H1 (cell line): ENCODE data around the gene IPO11. TPM values are rescaled to one million over a fixed set of nuclear protein-coding genes. Genes with fewer than 3 reads are reported as not detected.

Experiments used
- CTCF ChIA-PET: fragments of 300-600 bp; sonication (Branson Sonifier 250); formaldehyde crosslinking; loops from one replicate; lab custom pipeline; 2021; ENCODE audit not compliant: partially characterized antibody; lab: Charles Lee
- POLR2A ChIA-PET: fragments of 300-600 bp; sonication (Branson Sonifier 250); formaldehyde crosslinking; loops from one replicate; lab custom pipeline; 2021; ENCODE audit warnings: inconsistent platforms; ENCODE audit not compliant: partially characterized antibody; lab: Charles Lee
- DNase-seq, 2 experiments: peaks; one replicate each; pipeline versions ENCODE4 v3.0.0 to v3.0.0-alpha.2; 2010 to 2022; ENCODE audit warnings: low spot score in 2 of 2, low read depth in 1 of 2, mixed read lengths in 1 of 2
- FAIRE-seq: peaks from 2 replicates; lab custom pipeline; 2011; peaks lifted over from hg19 to GRCh38; lab: Jason Lieb, UNC
- H2AFZ ChIP-seq: 2 replicates; pipeline ENCODE4 v1.8.1; 2012; ENCODE audit warnings: low read length, inconsistent platforms
- H2AK5ac ChIP-seq: 2 replicates; pipeline ENCODE4 v1.6.1; 2013; ENCODE audit warnings: low read depth, low read length
- H2BK120ac ChIP-seq: replicated peaks from 2 replicates; pipeline ENCODE3; 2013; ENCODE audit warnings: low read depth, low read length, inconsistent platforms
- H2BK12ac ChIP-seq: 2 replicates; pipeline ENCODE4 v1.6.1; 2013; ENCODE audit warnings: low read depth, low read length
- H2BK15ac ChIP-seq: 2 replicates; pipeline ENCODE4 v1.6.1; 2013; ENCODE audit warnings: low read length
- H2BK20ac ChIP-seq: 2 replicates; pipeline ENCODE4 v1.6.1; 2013; ENCODE audit warnings: low read length
- H2BK5ac ChIP-seq: 2 replicates; pipeline ENCODE4 v1.6.1; 2013; ENCODE audit warnings: low read depth, low read length
- H3K14ac ChIP-seq: 2 replicates; pipeline ENCODE4 v1.6.1; 2013; ENCODE audit warnings: inconsistent platforms; ENCODE audit not compliant: insufficient read length
- H3K18ac ChIP-seq: 2 replicates; pipeline ENCODE4 v1.6.1; 2013; ENCODE audit warnings: low read length; ENCODE audit errors: extremely low read depth
- H3K23ac ChIP-seq: 2 replicates; pipeline ENCODE4 v1.6.1; 2013; ENCODE audit warnings: inconsistent platforms; ENCODE audit not compliant: insufficient read length
- H3K23me2 ChIP-seq: 2 replicates; pipeline ENCODE4 v1.6.1; 2013; ENCODE audit warnings: low read depth, low read length
- H3K27ac ChIP-seq: 2 replicates; pipeline ENCODE4 v1.6.1; 2011; ENCODE audit warnings: low read depth, low read length, inconsistent platforms
- H3K27me3 ChIP-seq, 4 experiments: replicated peaks in 1 of 4; 1 replicate in 1 of 4; 2 replicates in 3 of 4; pipeline versions ENCODE4 v1.6.1 to v1.8.1; 2011 to 2013; ENCODE audit warnings: low read length in 3 of 4, mild to moderate bottlenecking in 3 of 4, inconsistent platforms in 2 of 4, mixed read lengths in 2 of 4, moderate library complexity in 1 of 4; ENCODE audit not compliant: control insufficient read depth in 3 of 4, insufficient read depth in 3 of 4; ENCODE audit errors: extremely low read depth in 1 of 4
- H3K36me3 ChIP-seq, 4 experiments: 2 replicates each; pipeline versions ENCODE4 v1.6.1 to v1.8.1; 2011 to 2013; ENCODE audit warnings: mild to moderate bottlenecking in 4 of 4, low read length in 3 of 4, moderate library complexity in 2 of 4, control low read depth in 1 of 4, inconsistent platforms in 1 of 4; ENCODE audit not compliant: insufficient read depth in 4 of 4, control insufficient read depth in 2 of 4
- H3K4ac ChIP-seq: replicated peaks from 2 replicates; pipeline ENCODE3; 2013; ENCODE audit warnings: low read length, low read depth, mixed read lengths, inconsistent platforms; ENCODE audit not compliant: insufficient read length
- H3K4me1 ChIP-seq, 4 experiments: replicated peaks in 1 of 4; 1 replicate in 1 of 4; 2 replicates in 3 of 4; pipeline versions ENCODE4 v1.6.1 to v1.8.1; 2011 to 2013; ENCODE audit warnings: low read length in 3 of 4, inconsistent platforms in 2 of 4, mixed read lengths in 1 of 4; ENCODE audit not compliant: insufficient read depth in 4 of 4, control insufficient read depth in 3 of 4
- H3K4me2 ChIP-seq, 2 experiments: 2 replicates each; pipeline versions ENCODE4 v1.6.1 to v1.8.1; 2011 to 2013; ENCODE audit warnings: low read depth in 2 of 2, low read length in 2 of 2, control low read depth in 1 of 2, inconsistent platforms in 1 of 2, mild to moderate bottlenecking in 1 of 2; ENCODE audit not compliant: insufficient read depth in 1 of 2
- H3K4me3 ChIP-seq, 4 experiments: fragments of 200-600, 300-600 bp in 1 of 4; sonication (generic), shearing (Covaris generic), sonication (Bioruptor Twin) in 1 of 4; 2 replicates each; pipeline versions ENCODE4 v1.5.1 to v1.8.1; 2011 to 2016; ENCODE audit warnings: low read length in 4 of 4, low read depth in 3 of 4, control low read depth in 2 of 4, inconsistent platforms in 2 of 4, mild to moderate bottlenecking in 2 of 4, mixed read lengths in 1 of 4, moderate library complexity in 1 of 4; ENCODE audit not compliant: insufficient read depth in 2 of 4; ENCODE audit errors: extremely low read depth in 1 of 4
- H3K56ac ChIP-seq: replicated peaks from 2 replicates; pipeline ENCODE3; 2013; ENCODE audit warnings: low read depth, mild to moderate bottlenecking, mixed read lengths, low read length, inconsistent platforms; ENCODE audit not compliant: insufficient read length
- H3K79me1 ChIP-seq: 2 replicates; pipeline ENCODE4 v1.6.1; 2013; ENCODE audit warnings: low read depth, low read length, control low read depth
- H3K79me2 ChIP-seq, 2 experiments: 2 replicates each; pipeline versions ENCODE4 v1.6.1 to v1.8.1; 2012 to 2013; ENCODE audit warnings: low read length in 2 of 2, mild to moderate bottlenecking in 2 of 2, inconsistent platforms in 1 of 2; ENCODE audit not compliant: insufficient read depth in 2 of 2, control insufficient read depth in 1 of 2
- H3K9ac ChIP-seq, 4 experiments: replicated peaks in 1 of 4; 1 replicate in 1 of 4; 2 replicates in 3 of 4; pipeline versions ENCODE4 v1.6.1 to v1.8.1; 2011 to 2013; ENCODE audit warnings: low read depth in 3 of 4, low read length in 3 of 4, control low read depth in 2 of 4, mild to moderate bottlenecking in 2 of 4, moderate library complexity in 2 of 4, inconsistent platforms in 1 of 4; ENCODE audit errors: extremely low read depth in 1 of 4
- H3K9me3 ChIP-seq, 2 experiments: 2 replicates each; pipeline versions ENCODE4 v1.6.1 to v1.8.1; 2012 to 2013; ENCODE audit warnings: mild to moderate bottlenecking in 2 of 2, moderate library complexity in 2 of 2, control low read depth in 1 of 2, inconsistent platforms in 1 of 2, low read depth in 1 of 2, low read length in 1 of 2, mixed read lengths in 1 of 2; ENCODE audit not compliant: insufficient read depth in 2 of 2
- H4K20me1 ChIP-seq, 2 experiments: replicated peaks in 1 of 2; 2 replicates each; pipeline versions ENCODE3 to v1.8.1; 2011 to 2013; ENCODE audit warnings: inconsistent platforms in 2 of 2, low read length in 2 of 2, mild to moderate bottlenecking in 1 of 2; ENCODE audit not compliant: insufficient read depth in 2 of 2, control insufficient read depth in 1 of 2
- H4K5ac ChIP-seq: 2 replicates; pipeline ENCODE4 v1.6.1; 2013; ENCODE audit warnings: low read length, low read depth, mixed read lengths, inconsistent platforms; ENCODE audit not compliant: insufficient read length
- H4K8ac ChIP-seq: 2 replicates; pipeline ENCODE4 v1.8.0; 2013; ENCODE audit warnings: mild to moderate bottlenecking, moderate library complexity, low read length, inconsistent platforms; ENCODE audit not compliant: insufficient read depth; ENCODE audit errors: extremely low read depth
- H4K91ac ChIP-seq: replicated peaks from 2 replicates; pipeline ENCODE3; 2013; ENCODE audit warnings: low read length, mixed read lengths, inconsistent platforms; ENCODE audit not compliant: insufficient read length
- BCL11A ChIP-seq, 2 experiments: IDR thresholded peaks; one replicate each; pipeline ENCODE4 v1.6.1; 2011; ENCODE audit warnings: low read depth in 2 of 2, low read length in 2 of 2, mild to moderate bottlenecking in 2 of 2
- JUND ChIP-seq: IDR thresholded peaks from 2 replicates; pipeline ENCODE4 v1.6.1; 2011; ENCODE audit warnings: mild to moderate bottlenecking, improper control_type of control experiment, low read length
- SP4 ChIP-seq: IDR thresholded peaks from 2 replicates; pipeline ENCODE4 v1.6.1; 2012; ENCODE audit warnings: low read length, inconsistent platforms
- SRF ChIP-seq: IDR thresholded peaks from 2 replicates; pipeline ENCODE4 v1.6.1; 2011; ENCODE audit warnings: mild to moderate bottlenecking, low read depth, low read length, moderate library complexity
- TEAD4 ChIP-seq: IDR thresholded peaks from 2 replicates; pipeline ENCODE4 v1.6.1; 2012; ENCODE audit warnings: low read depth, low read length, inconsistent platforms, mixed read lengths
- WGBS, 2 experiments: shearing (Covaris generic) in 1 of 2; methylation state at CpG; one replicate each; pipeline versions ENCODE4 v1.1.6 to v1.1.7; 2013 to 2015; ENCODE audit warnings: low lambda C conversion rate in 2 of 2, mixed read lengths in 2 of 2, inconsistent platforms in 1 of 2, low coverage in 1 of 2, missing lambda C conversion rate in 1 of 2; ENCODE audit not compliant: insufficient replicate concordance in 2 of 2, insufficient coverage in 1 of 2, insufficient read length in 1 of 2; ENCODE audit errors: extremely low coverage in 1 of 2, missing lambda C conversion rate in 1 of 2; 5-methylcytosine and 5-hydroxymethylcytosine counted together
- polyA plus RNA-seq, 7 experiments: library from polyadenylated mRNA; depleted of rRNA in 3 of 7; stranded (reverse) in 5 of 7; unstranded in 2 of 7; fragments of >200 nt in 5 of 7; fragments of 200-250 nt in 2 of 7; gene quantifications; 1 replicate in 5 of 7; 2 replicates in 1 of 7; 4 replicates in 1 of 7; pipeline versions ENCODE4 v1.2.1 to v1.2.3, GENCODE V29; 2011 to 2013; ENCODE audit warnings: missing spikeins in 2 of 7, mixed read lengths in 2 of 7
- total RNA-seq: library from RNA; stranded (reverse); fragmentation: NEBNext Ultra II Directional; extraction: Animal tissue kit (Norgen Biotek cat#: 25700); gene quantifications from 2 replicates; pipeline ENCODE4 v1.2.1, GENCODE V29; 2021
- TF ChIP-seq, protein P1 (sequence below): IDR thresholded peaks from 2 replicates; pipeline ENCODE4 v1.6.1; 2011; ENCODE audit warnings: low read depth, mild to moderate bottlenecking, low read length; ENCODE audit not compliant: insufficient read depth

IPO11 gene
- total and polyA plus RNA-seq, 2 of the 8 experiments (the other 6 are each of a cell fraction or from before 2014, with no cell fraction given): 23.6 to 64.4 TPM

DNA sequence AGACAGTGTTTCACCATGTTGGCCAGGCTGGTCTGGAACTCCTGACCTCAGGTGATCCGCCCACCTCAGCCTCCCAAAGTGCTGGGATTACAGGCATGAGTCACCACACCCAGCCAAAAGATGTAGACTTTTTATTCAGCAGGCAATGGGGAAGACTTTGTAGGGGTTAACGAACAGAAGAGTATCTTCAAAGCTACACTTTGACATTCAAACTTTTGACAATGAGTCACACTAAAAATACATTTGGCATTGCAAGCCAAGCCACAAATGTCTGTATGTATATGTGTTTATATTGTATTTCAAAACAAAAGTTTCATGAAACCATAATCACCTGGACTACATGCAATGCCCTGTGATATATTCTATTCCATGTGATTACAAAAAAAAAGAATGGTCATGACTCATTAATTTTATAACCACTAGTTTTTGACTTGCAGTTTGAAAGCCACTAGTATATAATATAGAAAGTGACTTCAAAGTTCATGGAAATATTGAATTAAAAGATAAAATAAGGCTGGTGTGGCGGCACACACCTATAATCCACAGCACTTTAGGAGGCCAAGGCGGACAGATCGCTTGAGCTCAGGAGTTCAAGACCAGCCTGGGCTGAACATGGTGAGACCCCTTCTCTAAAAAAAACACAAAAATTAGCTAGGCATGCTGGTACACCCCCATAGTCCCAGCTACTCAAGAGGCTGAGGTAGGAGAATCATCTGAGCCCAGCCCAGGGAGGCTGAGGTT lies 17.2 kb upstream of the IPO11 start:
- Histone ChIP-seq H4K91ac (no peak overlapping the region), H3K4me1 (no peaks in the 10 kb centered on the region), H3K4me2 (no peak overlapping the region), H2BK20ac (no peak overlapping the region), H3K27me3 (no peaks in the 10 kb centered on the region), H3K4ac (no peak overlapping the region), H3K79me2 (no peaks in the 10 kb centered on the region), H3K9me3 (no peaks in the 10 kb centered on the region), H2BK5ac (no peak overlapping the region), H2BK120ac (no peak overlapping the region), H3K36me3 (peaks cover 4 to 63% (median 21%) of the 10 kb centered on the region in 4 experiments; a peak in 6 of 8 replicates), H2AFZ (no peak overlapping the region), H4K5ac (no peak overlapping the region), H3K79me1 (no peaks in the 10 kb centered on the region), H3K27ac (no peak overlapping the region), H3K23ac (no peak overlapping the region), H3K23me2 (no peaks in the 10 kb centered on the region), H3K56ac (no peak overlapping the region), H2BK15ac (no peak overlapping the region), H3K4me3 (no peak overlapping the region), H3K14ac (no peak overlapping the region), H3K9ac (no peak overlapping the region), H3K18ac (no peak overlapping the region), H2AK5ac (no peak overlapping the region), H4K20me1 (no peaks in the 10 kb centered on the region), H2BK12ac (no peak overlapping the region), H4K8ac (no peak overlapping the region)
- CTCF ChIA-PET: interaction anchor here (1.3 kb wide), 1 partner anchor 41 kb away, joined by 3 read pairs; no protein-coding TSS in a partner anchor
- 93% methylated on average over 5 of the region's 5 CpGs; no CpG with 5 or more reads in 1 of the 2 experiments for WGBS, 2 experiments
- DNase-seq (no peak), FAIRE-seq (no peak)
- POLR2A ChIA-PET: interaction anchor here (0.7 to 4.2 kb wide), 3 partner anchors 8 to 30 kb away, joined by 3 to 26 read pairs (median 3); partner anchors contain the start of genes DIMT1 and IPO11
- TF ChIP-seq SP4 (no peak), TEAD4 (no peak), JUND (no peak), SRF (no peak), BCL11A (IDR thresholded peaks at IDR 0.05; ENCODE audit: low read depth in 2 of 2, low read length in 2 of 2) (no peak)
- TF ChIP-seq, protein P1, sequence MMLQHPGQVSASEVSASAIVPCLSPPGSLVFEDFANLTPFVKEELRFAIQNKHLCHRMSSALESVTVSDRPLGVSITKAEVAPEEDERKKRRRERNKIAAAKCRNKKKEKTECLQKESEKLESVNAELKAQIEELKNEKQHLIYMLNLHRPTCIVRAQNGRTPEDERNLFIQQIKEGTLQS: no peak
- TF ChIP-seq, all 59 proteins: peak for 0
